NT2/D1 (cell line): Measurements from ENCODE around the gene PRM3.

Experiments used
- SUZ12 ChIP-seq: IDR thresholded peaks from 2 replicates; pipeline ENCODE4 v1.6.1; 2011; ENCODE audit not compliant: insufficient read length, insufficient read depth; ENCODE audit errors: extremely low read depth
- YY1 ChIP-seq: IDR thresholded peaks from 2 replicates; pipeline ENCODE4 v1.6.1; 2011; ENCODE audit not compliant: insufficient read length, insufficient read depth
- ZNF274 ChIP-seq: IDR thresholded peaks from 2 replicates; pipeline ENCODE4 v1.6.1; 2011; ENCODE audit warnings: mild to moderate bottlenecking, low read depth, low read length

DNA sequence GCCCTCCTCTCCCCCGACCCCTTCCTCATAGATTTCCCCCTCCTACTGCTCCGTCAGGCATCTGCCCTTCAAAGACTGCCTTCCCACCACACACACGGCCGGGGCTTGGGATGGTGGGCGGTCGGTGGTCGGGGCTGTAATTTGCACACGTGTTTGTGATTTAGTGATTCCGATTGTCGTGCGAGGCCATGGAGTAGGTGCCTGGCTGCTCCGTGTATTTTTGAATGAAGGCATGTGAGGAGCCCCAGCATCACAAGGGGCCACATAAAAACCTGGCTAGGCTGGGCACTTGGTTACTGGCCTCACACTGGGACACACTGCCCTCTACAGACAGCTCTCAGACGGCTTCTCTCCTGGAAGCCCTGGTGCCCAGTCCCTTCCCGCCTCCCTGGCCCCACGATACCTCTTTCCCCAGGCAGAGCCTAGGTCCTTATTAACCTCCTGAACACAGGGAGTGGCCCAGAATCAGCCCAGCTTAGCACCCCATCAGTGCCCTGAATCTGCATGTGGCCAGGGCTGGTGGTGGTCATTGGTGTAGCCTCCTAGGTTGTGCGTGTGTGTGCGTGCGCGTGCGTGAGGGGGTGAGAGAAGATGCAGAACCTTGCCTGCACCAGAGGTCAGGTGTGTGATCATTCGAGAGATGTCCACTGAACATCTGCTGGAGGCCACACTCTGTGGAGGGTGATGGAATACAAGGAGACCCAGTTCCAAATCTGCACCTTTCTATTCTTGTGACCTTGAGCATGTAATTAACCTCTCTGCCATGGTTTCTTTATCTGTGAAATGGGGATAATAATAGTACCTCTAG, 16.1 kb downstream of the PRM3 start:
- TF ChIP-seq ZNF274: no peak
- no peak for TF ChIP-seq SUZ12
- no peak for TF ChIP-seq YY1
